ENCODE data around the gene LOXL4.

DNA sequence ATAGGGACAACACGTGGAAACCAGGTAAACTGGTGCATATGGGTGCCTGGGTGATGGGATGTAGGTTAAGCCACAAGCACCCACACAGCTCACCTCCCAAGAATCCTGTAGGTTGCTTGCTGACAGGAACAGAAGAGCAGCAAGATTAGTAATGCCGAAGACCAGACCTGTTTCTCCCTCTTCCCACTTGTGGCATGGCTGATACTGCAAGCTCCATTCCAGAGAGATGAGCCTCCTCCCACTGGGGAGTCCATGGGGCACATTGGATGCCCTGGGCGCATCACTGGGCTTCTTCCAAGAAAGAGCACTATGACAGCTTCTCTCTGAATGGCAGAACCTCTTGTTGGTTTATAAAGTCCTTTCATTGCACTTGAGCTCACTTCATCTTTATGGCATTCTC lies 44.4 kb upstream of the LOXL4 start:
- TF ChIP-seq POLR2A (IDR thresholded peaks at IDR 0.05) (no peak), EP300 (IDR thresholded peaks at IDR 0.05) (no peak), POLR2AphosphoS5 (IDR thresholded peaks at IDR 0.05) (no peak), CTCF (IDR thresholded peaks at IDR 0.05) (no peak)

All from suprapubic skin (tissue), 4 donors.